ENCODE measurements around the gene FNDC5. TPM values are rescaled to one million over a fixed set of nuclear protein-coding genes. Genes with fewer than 3 reads are reported as not detected.

FNDC5 gene
- total and polyA plus RNA-seq, 8 donors: 0.28 to 3.1 (median 0.74) TPM

DNA sequence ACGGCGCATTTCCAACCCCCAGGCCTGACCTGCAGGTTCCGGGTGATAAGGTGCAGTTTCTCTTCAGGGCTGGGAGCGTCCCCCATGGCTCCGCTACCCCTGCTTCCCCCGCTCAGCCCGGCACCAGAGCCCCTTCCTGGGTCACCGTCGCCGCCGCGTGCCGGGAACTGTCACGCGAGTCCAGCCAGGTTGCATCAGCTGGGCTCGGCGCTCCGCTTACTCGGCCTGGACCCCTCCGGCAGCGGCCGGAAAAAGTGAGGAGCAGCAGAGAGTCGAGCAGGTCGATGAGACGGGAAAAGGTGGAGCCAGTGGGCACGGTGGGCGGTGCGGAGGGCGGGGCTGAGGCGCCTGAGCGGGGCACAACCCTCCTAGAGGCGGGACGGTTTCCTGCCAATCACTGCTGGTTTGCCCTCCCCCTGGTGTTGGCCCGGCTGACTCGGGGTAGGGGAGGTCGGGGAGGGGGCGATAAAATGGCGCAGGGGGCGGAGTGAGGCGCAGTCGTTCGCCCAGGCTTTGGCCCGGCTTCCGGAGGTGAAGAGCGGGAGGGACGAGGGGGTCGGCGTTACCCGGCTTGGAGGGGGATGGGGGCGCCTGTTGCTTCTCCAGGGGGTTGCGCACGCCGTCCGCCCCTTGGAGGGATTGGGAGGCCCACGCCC lies 53.4 kb downstream of the FNDC5 start, which contains the start of the genes S100PBP and YARS1:
Gene S100PBP, plus strand, starts transcription at position 495 of the 656 bp plus-strand sequence. CDS start 8,447 bp downstream, outside the sequence.
Gene YARS1, minus strand, starts transcription at position 200 of the 656 bp plus-strand sequence. Its CDS starts 114 bp downstream, at position 86.
- intact Hi-C loops (cut with DNase I): no loop called here
- FAIRE-seq: no peak
- Histone ChIP-seq H3K27ac (peak within 1 kb of the TSS; percentile 76 to 89 (median 88)), H3K9me3 (no peaks in the 10 kb centered on the region), H3K36me3 (no peaks in the 10 kb centered on the region), H3K4me3 (peak within 1 kb of the TSS; percentile 65 to 96 (median 86)), H3K27me3 (no peaks in the 10 kb centered on the region), H3K4me1 (peaks cover 18 to 41% (median 20%) of the 10 kb centered on the region in 3 donors)
- 0 to 1% methylated on average over 54 to 55 of the region's 55 CpGs for WGBS, 2 donors
- peak; percentile 93 to 97 (median 94) for ATAC-seq
- TF ChIP-seq CTCF (IDR thresholded peaks at IDR 0.05): no peak
- DNase-seq: peak; percentile 99 to 100 (median 99)

- WGBS, 2 donors: 0 to 1% methylated on average over 15 of the region's 15 CpGs
- Histone ChIP-seq H3K27me3 (no peaks in the 10 kb centered on the region), H3K9me3 (no peaks in the 10 kb centered on the region), H3K4me1 (peaks cover 20 to 46% (median 21%) of the 10 kb centered on the region in 3 donors), H3K27ac (peak overlapping the region; percentile 59 to 89 (median 88)), H3K36me3 (no peaks in the 10 kb centered on the region), H3K4me3 (peak overlapping the region; percentile 65 to 96 (median 86))
- TF ChIP-seq CTCF (IDR thresholded peaks at IDR 0.05): no peak
- ATAC-seq (peak; percentile 0 to 8 (median 2)), FAIRE-seq (no peak), DNase-seq (no peak)
- intact Hi-C loops (cut with DNase I): no loop called here
These were observed 54.0 kb downstream of the FNDC5 start for GRCh38 chr1:32816676-32817158.

- 53 to 63% methylated on average over 11 of the region's 11 CpGs for WGBS, 2 donors
- ATAC-seq: no peak
- no peak for FAIRE-seq
- H3K9me3 ChIP-seq: no peaks in the 10 kb centered on the region
- H3K27me3 ChIP-seq: no peaks in the 10 kb centered on the region
- no peak for TF ChIP-seq CTCF (IDR thresholded peaks at IDR 0.05)
- H3K27ac ChIP-seq: peak overlapping the region in 1 of 4 donors; percentile 13
- H3K4me3 ChIP-seq: no peak overlapping the region
- peak in 1 of 6 donors; percentile 40 for DNase-seq
- H3K4me1 ChIP-seq: peaks cover 20 to 45% (median 29%) of the 10 kb centered on the region in 3 donors
- intact Hi-C loops (cut with DNase I): no loop called here
- peaks cover 0 to 5% (median 0%) of the 10 kb centered on the region in 3 donors for H3K36me3 ChIP-seq
These were observed 56.6 kb downstream of the FNDC5 start for GRCh38 chr1:32813941-32814739.

Other genes with a start within 250 kb of the FNDC5 start
- 10 to 100 TPM; 11.6 to 20.9 (median 16.3) TPM for gene ZBTB8OS, start 220.4 kb downstream of the FNDC5 start, total RNA-seq
- gene ZBTB8OS, start 220.4 kb downstream of the FNDC5 start, polyA plus RNA-seq: 10 to 100 TPM; 30.0 to 37.0 TPM
- gene RBBP4, start 219.7 kb downstream of the FNDC5 start, total RNA-seq: 100 to 1,000 TPM in 1 of 6 donors, 10 to 100 TPM in 5; 59.3 to 115 (median 77.6) TPM
- 10 to 100 TPM; 19.7 to 44.5 TPM for gene RBBP4, start 219.7 kb downstream of the FNDC5 start, polyA plus RNA-seq
- 1 to 10 TPM in 3 of 6 donors, under 1 TPM in 3; 0.28 to 1.3 (median 0.80) TPM for gene SYNC, start 168.1 kb downstream of the FNDC5 start, total RNA-seq
- under 1 TPM; 0.52 to 0.91 TPM for gene SYNC, start 168.1 kb downstream of the FNDC5 start, polyA plus RNA-seq
- 100 to 1,000 TPM in 1 of 6 donors, 10 to 100 TPM in 5; 32.9 to 135 (median 38.3) TPM for gene YARS1, start 53.6 kb downstream of the FNDC5 start, total RNA-seq
- 10 to 100 TPM; 25.1 to 30.4 TPM for gene YARS1, start 53.6 kb downstream of the FNDC5 start, polyA plus RNA-seq
- gene S100PBP, start 53.3 kb downstream of the FNDC5 start, total RNA-seq: 10 to 100 TPM in 3 of 6 donors, 1 to 10 TPM in 3; 7.6 to 20.2 (median 10.3) TPM
- 10 to 100 TPM; 12.4 to 13.5 TPM for gene S100PBP, start 53.3 kb downstream of the FNDC5 start, polyA plus RNA-seq
- gene HPCA, start 15.6 kb upstream of the FNDC5 start, total RNA-seq: under 1 TPM in 5 of 6 donors, not detected in 1; 0.16 to 0.49 (median 0.47) TPM
- 1 to 10 TPM; 1.1 to 5.2 TPM for gene HPCA, start 15.6 kb upstream of the FNDC5 start, polyA plus RNA-seq
- 10 to 100 TPM; 11.9 to 37.0 (median 16.4) TPM for gene TMEM54, start 30.5 kb upstream of the FNDC5 start, total RNA-seq
- gene TMEM54, start 30.5 kb upstream of the FNDC5 start, polyA plus RNA-seq: 10 to 100 TPM; 31.6 to 39.5 TPM
- 10 to 100 TPM in 2 of 6 donors, 1 to 10 TPM in 4; 5.4 to 16.3 (median 8.0) TPM for gene RNF19B, start 93.9 kb upstream of the FNDC5 start, total RNA-seq
- gene RNF19B, start 93.9 kb upstream of the FNDC5 start, polyA plus RNA-seq: 1 to 10 TPM; 2.3 to 8.1 TPM
- gene AK2, start 166.0 kb upstream of the FNDC5 start, total RNA-seq: 10 to 100 TPM; 42.6 to 78.7 (median 61.4) TPM
- 10 to 100 TPM; 40.5 to 64.4 TPM for gene AK2, start 166.0 kb upstream of the FNDC5 start, polyA plus RNA-seq
- gene AZIN2, start 210.2 kb upstream of the FNDC5 start, total RNA-seq: 1 to 10 TPM; 1.2 to 3.8 (median 2.1) TPM
- 1 to 10 TPM; 2.4 to 5.0 TPM for gene AZIN2, start 210.2 kb upstream of the FNDC5 start, polyA plus RNA-seq

Data from pancreas (tissue), 10 donors.